Testis (tissue), 2 donors: Measurements from ENCODE around the gene MASP1.

ENCODE experiments used
- POLR2A ChIP-seq: fragments of 450-650 bp; IDR thresholded peaks from one replicate; pipeline ENCODE4 v1.6.1; 2017; ENCODE audit warnings: antibody characterized with exemption, mild to moderate bottlenecking, moderate library complexity
- TF ChIP-seq, protein P1 (sequence below), 3 experiments: fragments of 450-650 bp in 2 of 3; fragments of 200-600 bp in 1 of 3; sonication (generic) in 1 of 3; IDR thresholded peaks; one replicate each; pipeline ENCODE4 v1.5.1; 2016 to 2019; ENCODE audit warnings: antibody characterized with exemption in 3 of 3, mild to moderate bottlenecking in 2 of 3, moderate library complexity in 1 of 3

DNA sequence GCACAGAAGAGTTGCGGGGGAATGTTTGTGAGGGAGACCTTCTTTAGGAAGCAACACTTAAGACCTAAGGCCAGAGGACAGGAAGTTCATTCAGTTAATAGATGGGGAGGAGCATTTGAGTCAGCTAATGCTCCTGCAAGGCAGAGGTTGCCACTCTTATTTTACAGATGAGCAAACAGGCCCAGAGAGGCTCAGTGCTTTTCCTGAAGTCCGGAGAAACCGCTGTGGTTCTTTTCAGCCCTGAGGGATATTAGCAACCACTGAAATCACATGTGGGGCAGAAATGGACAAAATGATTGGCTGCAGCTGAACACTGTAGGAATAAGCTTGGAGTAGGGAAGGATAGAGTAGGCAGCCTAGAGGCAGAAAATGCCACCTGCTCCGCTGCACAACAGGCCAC, 43.4 kb upstream of the MASP1 start:
- TF ChIP-seq, protein P1, sequence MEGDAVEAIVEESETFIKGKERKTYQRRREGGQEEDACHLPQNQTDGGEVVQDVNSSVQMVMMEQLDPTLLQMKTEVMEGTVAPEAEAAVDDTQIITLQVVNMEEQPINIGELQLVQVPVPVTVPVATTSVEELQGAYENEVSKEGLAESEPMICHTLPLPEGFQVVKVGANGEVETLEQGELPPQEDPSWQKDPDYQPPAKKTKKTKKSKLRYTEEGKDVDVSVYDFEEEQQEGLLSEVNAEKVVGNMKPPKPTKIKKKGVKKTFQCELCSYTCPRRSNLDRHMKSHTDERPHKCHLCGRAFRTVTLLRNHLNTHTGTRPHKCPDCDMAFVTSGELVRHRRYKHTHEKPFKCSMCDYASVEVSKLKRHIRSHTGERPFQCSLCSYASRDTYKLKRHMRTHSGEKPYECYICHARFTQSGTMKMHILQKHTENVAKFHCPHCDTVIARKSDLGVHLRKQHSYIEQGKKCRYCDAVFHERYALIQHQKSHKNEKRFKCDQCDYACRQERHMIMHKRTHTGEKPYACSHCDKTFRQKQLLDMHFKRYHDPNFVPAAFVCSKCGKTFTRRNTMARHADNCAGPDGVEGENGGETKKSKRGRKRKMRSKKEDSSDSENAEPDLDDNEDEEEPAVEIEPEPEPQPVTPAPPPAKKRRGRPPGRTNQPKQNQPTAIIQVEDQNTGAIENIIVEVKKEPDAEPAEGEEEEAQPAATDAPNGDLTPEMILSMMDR (IDR thresholded peaks at IDR 0.05), result no peak
- no peak for TF ChIP-seq POLR2A
